ENCODE results near the gene METTL8. TPM values are rescaled to one million over a fixed set of nuclear protein-coding genes. Genes with fewer than 3 reads are reported as not detected.

METTL8 gene
- total RNA-seq, 4 donors from 2014 or later: 22.1 to 43.3 (median 31.5) TPM

GRCh38 chr2:171441470-171441869 is 7.7 kb upstream of the METTL8 start:
- Histone ChIP-seq H3K27ac (replicated peaks in 1 of 4) (no peak overlapping the region), H3K9me3 (no peaks in the 10 kb centered on the region), H3K36me3 (peaks cover 0 to 82% (median 63%) of the 10 kb centered on the region in 4 donors), H3K4me1 (no peaks in the 10 kb centered on the region), H3K4me3 (no peak overlapping the region), H3K27me3 (no peaks in the 10 kb centered on the region)
- TF ChIP-seq POLR2A (IDR thresholded peaks at IDR 0.05; ENCODE audit: low read depth) (no peak), CTCF (IDR thresholded peaks at IDR 0.05) (no peak), EP300 (IDR thresholded peaks at IDR 0.05) (no peak), POLR2AphosphoS5 (IDR thresholded peaks at IDR 0.05) (no peak)
- no peak for DNase-seq (ENCODE audit: extremely low spot score)
- intact Hi-C loops (cut with DNase I): no loop called here

DNA sequence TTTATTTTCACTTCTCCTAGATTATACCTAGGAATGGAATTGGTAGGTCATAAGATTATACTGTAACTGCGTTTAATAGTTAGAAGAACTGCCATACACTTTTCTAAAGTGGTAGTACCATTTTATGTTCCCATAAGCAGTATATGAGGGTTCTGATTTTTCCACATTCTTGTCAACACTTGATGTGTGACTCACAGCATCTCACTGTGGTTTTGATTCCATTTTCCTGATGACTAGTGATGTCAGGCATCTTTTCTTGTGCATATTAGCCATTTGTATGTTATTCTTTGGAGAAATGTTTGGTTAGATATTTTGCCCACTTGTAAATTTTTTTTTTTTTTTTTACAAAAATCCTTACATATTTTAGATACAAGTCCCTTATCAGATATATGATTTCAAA is 2.5 kb upstream of the METTL8 start:
- DNase-seq (ENCODE audit: extremely low spot score): no peak
- Histone ChIP-seq H3K4me1 (peaks cover 10 to 33% (median 31%) of the 10 kb centered on the region in 4 donors), H3K27ac (replicated peaks in 1 of 4) (no peak overlapping the region), H3K9me3 (no peaks in the 10 kb centered on the region), H3K36me3 (peaks cover 0 to 48% (median 35%) of the 10 kb centered on the region in 4 donors), H3K27me3 (no peaks in the 10 kb centered on the region), H3K4me3 (no peak overlapping the region)
- intact Hi-C loops (cut with DNase I): loop anchor here (10.0 kb wide), 1 partner anchor 248 kb away; the partner anchor contains the start of gene DYNC1I2
- 95% methylated on average over 1 of the region's 1 CpG for WGBS
- TF ChIP-seq POLR2AphosphoS5 (IDR thresholded peaks at IDR 0.05) (no peak), CTCF (IDR thresholded peaks at IDR 0.05) (no peak), POLR2A (IDR thresholded peaks at IDR 0.05; ENCODE audit: low read depth) (no peak), EP300 (IDR thresholded peaks at IDR 0.05) (no peak)

- WGBS: under 1% methylated on average over 24 of the region's 92 CpGs
- peak; percentile 8 to 30 (median 21) for TF ChIP-seq CTCF (IDR thresholded peaks at IDR 0.05)
- TF ChIP-seq EP300 (IDR thresholded peaks at IDR 0.05): no peak
- peak; percentile 14 for TF ChIP-seq POLR2A (IDR thresholded peaks at IDR 0.05; ENCODE audit: low read depth)
- peak; percentile 87 to 90 for TF ChIP-seq POLR2AphosphoS5 (IDR thresholded peaks at IDR 0.05)
- DNase-seq (ENCODE audit: extremely low spot score): peak; percentile 97
- Histone ChIP-seq H3K4me1 (peaks cover 10 to 49% (median 40%) of the 10 kb centered on the region in 4 donors), H3K27me3 (no peaks in the 10 kb centered on the region), H3K9me3 (no peaks in the 10 kb centered on the region), H3K4me3 (peak within 1 kb of the TSS; percentile 69 to 87 (median 76)), H3K36me3 (peaks cover 0 to 30% (median 18%) of the 10 kb centered on the region in 4 donors), H3K27ac (replicated peaks in 1 of 4) (peak within 1 kb of the TSS; percentile 93 to 98 (median 94))
- intact Hi-C loops (cut with DNase I): loop anchor here (2.0 to 10.0 kb wide), 3 partner anchors 90 to 462 kb away; partner anchors contain the start of gene DYNC1I2
Observed at GRCh38 chr2:171434013-171434989, 511 bp upstream of the METTL8 start, which contains the start of gene DCAF17. Gene DCAF17 (plus strand): TSS chr2:171434226. CDS start chr2:171434578, 352 bp downstream.

DNA sequence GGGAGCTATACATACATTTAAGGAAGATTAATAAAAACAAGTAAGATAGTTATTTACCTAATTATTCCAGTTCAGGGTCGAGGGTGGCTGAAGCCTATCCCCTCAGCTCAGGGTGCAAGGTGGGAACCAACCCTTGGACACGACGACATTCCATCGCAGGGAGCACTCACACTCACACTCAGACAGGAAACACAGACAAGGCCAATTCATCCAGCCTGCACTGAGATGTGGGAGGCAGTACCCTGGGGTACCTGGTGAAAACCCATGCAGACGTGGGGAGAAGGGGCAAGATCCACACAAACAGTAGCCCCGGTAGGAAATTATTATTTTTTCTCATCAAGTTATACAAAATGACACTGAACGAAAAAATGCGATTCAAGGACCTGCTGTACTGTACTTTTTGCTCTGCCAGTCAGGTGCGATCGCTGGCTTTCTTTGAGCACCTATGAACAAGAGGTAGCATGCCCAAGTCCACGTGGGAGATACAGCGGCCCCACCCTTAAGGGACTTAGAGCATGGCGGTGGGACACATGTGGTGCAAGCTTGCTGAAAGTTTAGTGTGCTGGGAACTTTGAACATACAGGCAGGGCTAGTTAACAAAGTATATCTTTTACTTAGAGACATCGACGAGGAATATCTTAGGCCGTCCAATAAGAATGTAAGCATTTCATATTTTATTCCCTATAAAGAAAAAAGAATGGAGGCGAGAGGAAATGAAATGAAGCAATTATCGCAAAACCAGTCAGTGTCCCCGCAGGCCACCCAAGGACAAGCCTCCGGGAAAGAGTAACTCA is 624 bp downstream of the METTL8 start:
- H3K27ac ChIP-seq (replicated peaks in 1 of 4): peak overlapping the region; percentile 93 to 98 (median 94)
- no peak for DNase-seq (ENCODE audit: extremely low spot score)
- intact Hi-C loops (cut with DNase I): loop anchor here (5.0 to 10.0 kb wide), 2 partner anchors 252 to 461 kb away; partner anchors contain the start of gene DYNC1I2

More for the DNA sequence above, 624 bp downstream of the METTL8 start:
- Histone ChIP-seq H3K4me3 (peak overlapping the region; percentile 69 to 87 (median 76)), H3K4me1 (peaks cover 10 to 49% (median 42%) of the 10 kb centered on the region in 4 donors), H3K36me3 (peaks cover 0 to 20% (median 12%) of the 10 kb centered on the region in 4 donors), H3K27me3 (no peaks in the 10 kb centered on the region), H3K9me3 (no peaks in the 10 kb centered on the region)
- TF ChIP-seq EP300 (IDR thresholded peaks at IDR 0.05): no peak
- no peak for TF ChIP-seq CTCF (IDR thresholded peaks at IDR 0.05)
- TF ChIP-seq POLR2A (IDR thresholded peaks at IDR 0.05; ENCODE audit: low read depth): no peak
- TF ChIP-seq POLR2AphosphoS5 (IDR thresholded peaks at IDR 0.05): no peak
- WGBS: 25% methylated on average over 20 of the region's 20 CpGs

Data from esophagus muscularis mucosa (tissue), 4 donors.